Bronchial epithelial cell (primary cell): ENCODE results near the gene TPRG1L. TPM values are rescaled to one million over a fixed set of nuclear protein-coding genes. Genes with fewer than 3 reads are reported as not detected.
"Not testable (repeated sequence)": the region's sequence is repeated elsewhere in the genome, so short reads cannot be mapped to it uniquely, and the experiment has no call there.

Experiments used
- DNase-seq: peaks from one replicate; pipeline ENCODE4 v3.0.0-alpha.2; 2010; ENCODE audit warnings: low read depth
- FAIRE-seq: peaks from 2 replicates; lab custom pipeline; 2011; peaks lifted over from hg19 to GRCh38; lab: Jason Lieb, UNC
- H3K27me3 ChIP-seq: 2 replicates; pipeline ENCODE4 v1.5.1; 2011; ENCODE audit warnings: low read length; ENCODE audit not compliant: control insufficient read depth, insufficient read depth
- H3K36me3 ChIP-seq: 2 replicates; pipeline ENCODE4 v1.5.1; 2011; ENCODE audit warnings: low read length; ENCODE audit not compliant: control insufficient read depth, insufficient read depth
- H3K4me3 ChIP-seq: 2 replicates; pipeline ENCODE4 v1.5.1; 2011; ENCODE audit warnings: mild to moderate bottlenecking, low read depth, low read length, control low read depth
- CTCF ChIP-seq: IDR thresholded peaks from 2 replicates; pipeline ENCODE4 v1.5.1; 2011; ENCODE audit warnings: mild to moderate bottlenecking, moderate library complexity, low read length, control low read depth, inconsistent platforms; ENCODE audit not compliant: insufficient read depth, severe bottlenecking
- total RNA-seq: library from RNA; depleted of rRNA; stranded (reverse); fragments of >200 nt; gene quantifications from 2 replicates; pipeline ENCODE4 v1.2.1, GENCODE V29; 2014

TPRG1L gene
- total RNA-seq, 1 donor from 2014 or later, result 33.4 TPM

DNA sequence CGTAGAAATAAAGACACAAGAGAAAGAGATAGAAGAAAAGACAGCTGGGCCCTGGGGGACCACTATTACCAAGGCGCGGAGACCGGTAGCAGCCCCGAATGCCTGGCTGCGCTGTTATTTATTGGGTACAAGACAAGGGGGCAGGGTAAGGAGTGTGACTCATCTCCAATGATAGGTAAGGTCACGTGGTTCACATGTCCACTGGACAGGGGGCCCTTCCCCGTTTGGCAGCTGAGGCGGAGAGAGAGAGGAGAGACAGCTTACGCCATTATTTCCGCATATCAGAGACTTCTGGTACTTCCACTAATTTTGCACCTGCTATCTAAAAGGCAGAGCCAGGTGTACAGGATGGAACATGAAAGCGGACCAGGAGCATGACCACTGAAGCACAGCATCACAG lies 4.1 kb upstream of the TPRG1L start:
- no peak overlapping the region for H3K4me3 ChIP-seq
- FAIRE-seq, result no peak
- no peaks in the 10 kb centered on the region for H3K36me3 ChIP-seq
- no peaks in the 10 kb centered on the region for H3K27me3 ChIP-seq
- TF ChIP-seq CTCF, result no peak
- DNase-seq, result no peak

- not testable (repeated sequence) for FAIRE-seq
- DNase-seq, result peak; percentile 8
Observed at GRCh38 chr1:3621151-3621671, 3.6 kb upstream of the TPRG1L start.

GRCh38 chr1:3622102-3622501 lies 2.7 kb upstream of the TPRG1L start:
- H3K36me3 ChIP-seq, H3K27me3 ChIP-seq, H3K4me3 ChIP-seq, DNase-seq, FAIRE-seq: not testable (repeated sequence)

More at GRCh38 chr1:3621151-3621671, 3.6 kb upstream of the TPRG1L start:
- H3K36me3 ChIP-seq, H3K27me3 ChIP-seq, H3K4me3 ChIP-seq: not testable (repeated sequence)
- peak; percentile 52 for TF ChIP-seq CTCF

- FAIRE-seq (no peak), DNase-seq (no peak)
- Histone ChIP-seq H3K36me3 (peaks cover 4% of the 10 kb centered on the region), H3K4me3 (peak overlapping the region; percentile 93), H3K27me3 (no peaks in the 10 kb centered on the region)
- no peak for TF ChIP-seq CTCF
Observed at GRCh38 chr1:3623441-3624199, 1.2 kb upstream of the TPRG1L start.

DNA sequence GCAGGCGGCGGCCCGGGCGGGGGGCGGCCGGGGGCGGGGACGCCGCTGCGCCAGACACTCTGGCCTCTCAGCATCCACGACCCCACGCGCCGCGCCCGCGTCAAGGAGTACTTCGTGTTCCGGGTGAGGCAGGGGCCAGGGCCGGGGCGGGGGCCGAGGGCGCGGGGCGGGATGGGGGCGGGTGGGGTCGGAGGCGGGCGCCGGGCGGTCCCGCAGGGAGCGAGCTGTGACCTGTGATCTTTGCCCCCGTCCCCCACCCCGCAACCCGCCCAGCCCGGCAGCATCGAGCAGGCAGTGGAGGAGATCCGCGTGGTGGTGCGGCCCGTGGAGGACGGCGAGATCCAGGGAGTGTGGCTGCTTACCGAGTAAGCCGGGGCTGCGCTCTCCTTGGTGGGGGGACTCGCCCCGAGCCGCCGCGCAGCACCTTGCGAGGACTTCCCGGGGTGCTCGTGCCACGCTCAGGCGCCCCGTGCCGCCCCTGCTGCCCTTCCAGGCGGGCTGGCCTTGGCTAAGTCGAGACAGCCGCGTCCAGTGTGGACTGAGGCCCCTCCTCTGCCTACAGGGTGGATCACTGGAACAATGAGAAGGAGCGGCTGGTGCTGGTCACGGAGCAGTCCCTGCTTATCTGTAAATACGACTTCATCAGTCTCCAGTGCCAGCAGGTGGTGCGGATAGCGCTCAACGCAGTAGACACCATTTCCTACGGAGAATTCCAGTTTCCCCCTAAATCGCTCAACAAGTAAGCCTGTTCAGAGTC lies 514 bp downstream of the TPRG1L start:
- H3K27me3 ChIP-seq, result no peaks in the 10 kb centered on the region
- FAIRE-seq, result no peak
- peak overlapping the region; percentile 93 for H3K4me3 ChIP-seq
- DNase-seq, result peak; percentile 30
- peak; percentile 9 for TF ChIP-seq CTCF
- peaks cover 5% of the 10 kb centered on the region for H3K36me3 ChIP-seq

DNA sequence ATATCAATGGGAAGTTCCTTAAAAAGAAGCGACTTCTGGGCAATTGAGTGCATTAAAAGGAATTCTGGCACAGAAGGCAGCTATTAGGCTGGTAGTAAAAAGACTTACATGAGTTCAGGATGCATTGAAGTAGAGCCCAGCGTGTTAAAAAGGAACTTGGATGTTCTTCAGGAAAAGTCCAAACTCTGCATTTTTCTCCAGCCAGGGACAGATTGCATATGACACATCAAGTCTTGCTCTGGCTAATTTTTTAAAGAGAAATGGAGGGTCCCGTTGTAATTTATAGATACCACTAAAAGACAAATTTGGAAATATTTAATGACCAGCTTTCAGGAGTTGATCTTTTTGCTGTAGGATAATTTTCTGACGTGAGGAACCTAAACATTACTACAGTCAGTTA lies 1.2 kb downstream of the TPRG1L start:
- no peak for FAIRE-seq

More for the DNA sequence above, 1.2 kb downstream of the TPRG1L start:
- DNase-seq, result no peak
- no peaks in the 10 kb centered on the region for H3K27me3 ChIP-seq
- H3K4me3 ChIP-seq, result no peak overlapping the region
- TF ChIP-seq CTCF, result no peak
- peaks cover 5% of the 10 kb centered on the region for H3K36me3 ChIP-seq
